WTC11 (cell line): ENCODE results near the gene GSDME. TPM values are rescaled to one million over a fixed set of nuclear protein-coding genes. Genes with fewer than 3 reads are reported as not detected.

Experiments used
- ATAC-seq: fragments of 200-7000 bp; cut with Tn5 transposase; 2 replicates; pipeline ENCODE4 v1.10.0; 2021; ENCODE audit warnings: mild to moderate bottlenecking, moderate library complexity
- CTCF ChIA-PET: fragments of 300-600 bp; sonication (Branson Sonifier 250); formaldehyde crosslinking; loops from one replicate; lab custom pipeline; 2021; ENCODE audit warnings: antibody characterized with exemption; lab: Charles Lee
- POLR2A ChIA-PET: fragments of 350-600 bp; sonication (Branson Sonifier 250); formaldehyde crosslinking; loops from one replicate; lab custom pipeline; 2021; ENCODE audit warnings: antibody characterized with exemption; lab: Charles Lee
- DNase-seq: peaks from one replicate; pipeline ENCODE4 v3.0.0; 2021; ENCODE audit warnings: low spot score
- H3K27ac Mint-ChIP-seq: 2 replicates; pipeline ENCODE4 v1.8.0; 2021; ENCODE audit warnings: mixed read lengths
- H3K27me3 Mint-ChIP-seq: 2 replicates; pipeline ENCODE4 v1.8.0; 2021; ENCODE audit warnings: low read depth, mild to moderate bottlenecking, moderate library complexity, mixed read lengths
- H3K36me3 Mint-ChIP-seq: 2 replicates; pipeline ENCODE4 v1.8.0; 2021; ENCODE audit warnings: mixed read lengths
- H3K4me1 Mint-ChIP-seq: 2 replicates; pipeline ENCODE4 v1.8.0; 2022; ENCODE audit warnings: mixed read lengths
- H3K4me3 Mint-ChIP-seq: 2 replicates; pipeline ENCODE4 v1.8.0; 2021; ENCODE audit warnings: mild to moderate bottlenecking, moderate library complexity, mixed read lengths
- H3K9me3 Mint-ChIP-seq: 2 replicates; pipeline ENCODE4 v1.8.0; 2021; ENCODE audit warnings: mixed read lengths
- ATF1 ChIP-seq: sonication (generic); formaldehyde crosslinking; IDR thresholded peaks from 2 replicates; pipeline ENCODE4 v1.8.1; 2023; ENCODE audit warnings: mild to moderate bottlenecking, moderate library complexity, missing genetic modification reagents
- ESRRA ChIP-seq: sonication (generic); formaldehyde crosslinking; IDR thresholded peaks from 2 replicates; pipeline ENCODE4 v1.8.1; 2022; ENCODE audit warnings: mild to moderate bottlenecking, missing genetic modification reagents, borderline replicate concordance
- GRHL2 ChIP-seq: fragments of 250-450 bp; sonication (Bioruptor Pico); IDR thresholded peaks from 2 replicates; pipeline ENCODE4 v1.8.0; 2022; ENCODE audit warnings: mild to moderate bottlenecking, moderate library complexity; ENCODE audit not compliant: insufficient replicate concordance, severe bottlenecking
- JAZF1 ChIP-seq: fragments of 250-450 bp; sonication (Bioruptor Pico); IDR thresholded peaks from 2 replicates; pipeline ENCODE4 v1.9.0; 2021; ENCODE audit warnings: moderate library complexity, mild to moderate bottlenecking, inconsistent platforms
- NFATC4 ChIP-seq: fragments of 250-450 bp; sonication (Bioruptor Pico); IDR thresholded peaks from 2 replicates; pipeline ENCODE4 v1.9.0; 2021; ENCODE audit warnings: mild to moderate bottlenecking
- TCF7 ChIP-seq: sonication (generic); formaldehyde crosslinking; IDR thresholded peaks from 2 replicates; pipeline ENCODE4 v1.8.0; 2022; ENCODE audit warnings: mild to moderate bottlenecking, low read depth, missing genetic modification reagents, moderate library complexity
- ZNF219 ChIP-seq: sonication (generic); formaldehyde crosslinking; IDR thresholded peaks from 2 replicates; pipeline ENCODE4 v1.8.0; 2023; ENCODE audit warnings: missing genetic modification reagents, mild to moderate bottlenecking, borderline replicate concordance
- total RNA-seq: library from RNA; stranded (reverse); gene quantifications from 3 replicates; pipeline ENCODE4 v1.2.3, GENCODE V29; 2021
- TF ChIP-seq, protein P1 (sequence below): fragments of 250-450 bp; sonication (Bioruptor Pico); IDR thresholded peaks from 2 replicates; pipeline ENCODE4 v2.1.2; 2022; ENCODE audit warnings: mild to moderate bottlenecking, moderate library complexity
- TF ChIP-seq, protein P2 (sequence below): fragments of 250-450 bp; sonication (Bioruptor Pico); IDR thresholded peaks from 2 replicates; pipeline ENCODE4 v1.9.0; 2021; ENCODE audit warnings: mild to moderate bottlenecking, borderline replicate concordance
- TF ChIP-seq, protein P3 (sequence below): sonication (generic); formaldehyde crosslinking; IDR thresholded peaks from 2 replicates; pipeline ENCODE4 v1.8.0; 2022; ENCODE audit warnings: mild to moderate bottlenecking, missing genetic modification reagents
- TF ChIP-seq, protein P4 (sequence below): sonication (generic); formaldehyde crosslinking; IDR thresholded peaks from 2 replicates; pipeline ENCODE4 v1.8.0; 2022; ENCODE audit warnings: mild to moderate bottlenecking, missing genetic modification reagents
- TF ChIP-seq, protein P5 (sequence below): sonication (generic); formaldehyde crosslinking; IDR thresholded peaks from 2 replicates; pipeline ENCODE4 v1.8.0; 2022; ENCODE audit warnings: missing genetic modification reagents
- TF ChIP-seq, protein P6 (sequence below): sonication (generic); formaldehyde crosslinking; IDR thresholded peaks from 2 replicates; pipeline ENCODE4 v1.8.0; 2022; ENCODE audit warnings: mild to moderate bottlenecking, missing genetic modification reagents
- TF ChIP-seq, protein P7 (sequence below): fragments of 250-450 bp; sonication (Bioruptor Pico); conservative IDR thresholded peaks from 2 replicates; pipeline ENCODE4 v1.9.0; 2021; ENCODE audit warnings: mild to moderate bottlenecking
- TF ChIP-seq, protein P8 (sequence below): sonication (generic); formaldehyde crosslinking; IDR thresholded peaks from 2 replicates; pipeline ENCODE4 v1.8.0; 2023; ENCODE audit warnings: missing genetic modification reagents
- TF ChIP-seq, protein P9 (sequence below): sonication (generic); formaldehyde crosslinking; IDR thresholded peaks from 2 replicates; pipeline ENCODE4 v1.8.1; 2023; ENCODE audit warnings: mild to moderate bottlenecking, missing genetic modification reagents, moderate library complexity

The GSDME gene
- total RNA-seq, 1 experiment from 2014 or later: 4.8 TPM

DNA sequence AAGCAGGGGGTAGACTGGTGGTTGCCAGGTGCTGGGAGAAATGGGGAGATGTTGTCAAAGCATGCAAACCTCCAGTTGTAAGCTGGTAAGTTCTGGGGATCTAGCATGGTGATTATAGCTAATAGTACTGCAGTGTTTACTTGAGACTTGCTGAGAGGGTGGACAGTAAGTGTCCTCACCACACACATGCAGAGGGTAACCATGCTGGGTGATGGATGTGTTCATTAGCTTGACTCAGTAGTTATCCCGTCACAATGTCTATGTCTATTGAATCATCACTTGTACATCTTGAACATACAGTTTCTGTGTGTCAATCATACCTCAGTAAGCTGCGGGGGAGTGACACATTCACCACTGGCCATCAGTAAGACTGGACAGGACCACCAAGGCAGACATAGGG lies 42.1 kb downstream of the GSDME start (continued):
- TF ChIP-seq, protein P1, sequence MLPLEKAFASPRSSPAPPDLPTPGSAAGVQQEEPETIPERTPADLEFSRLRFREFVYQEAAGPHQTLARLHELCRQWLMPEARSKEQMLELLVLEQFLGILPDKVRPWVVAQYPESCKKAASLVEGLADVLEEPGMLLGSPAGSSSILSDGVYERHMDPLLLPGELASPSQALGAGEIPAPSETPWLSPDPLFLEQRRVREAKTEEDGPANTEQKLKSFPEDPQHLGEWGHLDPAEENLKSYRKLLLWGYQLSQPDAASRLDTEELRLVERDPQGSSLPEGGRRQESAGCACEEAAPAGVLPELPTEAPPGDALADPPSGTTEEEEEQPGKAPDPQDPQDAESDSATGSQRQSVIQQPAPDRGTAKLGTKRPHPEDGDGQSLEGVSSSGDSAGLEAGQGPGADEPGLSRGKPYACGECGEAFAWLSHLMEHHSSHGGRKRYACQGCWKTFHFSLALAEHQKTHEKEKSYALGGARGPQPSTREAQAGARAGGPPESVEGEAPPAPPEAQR: no peak
- TF ChIP-seq ATF1 (CRISPR knock-in tag): no peak
- TF ChIP-seq, protein P2, sequence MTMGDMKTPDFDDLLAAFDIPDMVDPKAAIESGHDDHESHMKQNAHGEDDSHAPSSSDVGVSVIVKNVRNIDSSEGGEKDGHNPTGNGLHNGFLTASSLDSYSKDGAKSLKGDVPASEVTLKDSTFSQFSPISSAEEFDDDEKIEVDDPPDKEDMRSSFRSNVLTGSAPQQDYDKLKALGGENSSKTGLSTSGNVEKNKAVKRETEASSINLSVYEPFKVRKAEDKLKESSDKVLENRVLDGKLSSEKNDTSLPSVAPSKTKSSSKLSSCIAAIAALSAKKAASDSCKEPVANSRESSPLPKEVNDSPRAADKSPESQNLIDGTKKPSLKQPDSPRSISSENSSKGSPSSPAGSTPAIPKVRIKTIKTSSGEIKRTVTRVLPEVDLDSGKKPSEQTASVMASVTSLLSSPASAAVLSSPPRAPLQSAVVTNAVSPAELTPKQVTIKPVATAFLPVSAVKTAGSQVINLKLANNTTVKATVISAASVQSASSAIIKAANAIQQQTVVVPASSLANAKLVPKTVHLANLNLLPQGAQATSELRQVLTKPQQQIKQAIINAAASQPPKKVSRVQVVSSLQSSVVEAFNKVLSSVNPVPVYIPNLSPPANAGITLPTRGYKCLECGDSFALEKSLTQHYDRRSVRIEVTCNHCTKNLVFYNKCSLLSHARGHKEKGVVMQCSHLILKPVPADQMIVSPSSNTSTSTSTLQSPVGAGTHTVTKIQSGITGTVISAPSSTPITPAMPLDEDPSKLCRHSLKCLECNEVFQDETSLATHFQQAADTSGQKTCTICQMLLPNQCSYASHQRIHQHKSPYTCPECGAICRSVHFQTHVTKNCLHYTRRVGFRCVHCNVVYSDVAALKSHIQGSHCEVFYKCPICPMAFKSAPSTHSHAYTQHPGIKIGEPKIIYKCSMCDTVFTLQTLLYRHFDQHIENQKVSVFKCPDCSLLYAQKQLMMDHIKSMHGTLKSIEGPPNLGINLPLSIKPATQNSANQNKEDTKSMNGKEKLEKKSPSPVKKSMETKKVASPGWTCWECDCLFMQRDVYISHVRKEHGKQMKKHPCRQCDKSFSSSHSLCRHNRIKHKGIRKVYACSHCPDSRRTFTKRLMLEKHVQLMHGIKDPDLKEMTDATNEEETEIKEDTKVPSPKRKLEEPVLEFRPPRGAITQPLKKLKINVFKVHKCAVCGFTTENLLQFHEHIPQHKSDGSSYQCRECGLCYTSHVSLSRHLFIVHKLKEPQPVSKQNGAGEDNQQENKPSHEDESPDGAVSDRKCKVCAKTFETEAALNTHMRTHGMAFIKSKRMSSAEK (CRISPR knock-in tag): no peak
- TF ChIP-seq, protein P3, sequence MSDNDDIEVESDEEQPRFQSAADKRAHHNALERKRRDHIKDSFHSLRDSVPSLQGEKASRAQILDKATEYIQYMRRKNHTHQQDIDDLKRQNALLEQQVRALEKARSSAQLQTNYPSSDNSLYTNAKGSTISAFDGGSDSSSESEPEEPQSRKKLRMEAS (CRISPR knock-in tag): no peak
- TF ChIP-seq, protein P4, sequence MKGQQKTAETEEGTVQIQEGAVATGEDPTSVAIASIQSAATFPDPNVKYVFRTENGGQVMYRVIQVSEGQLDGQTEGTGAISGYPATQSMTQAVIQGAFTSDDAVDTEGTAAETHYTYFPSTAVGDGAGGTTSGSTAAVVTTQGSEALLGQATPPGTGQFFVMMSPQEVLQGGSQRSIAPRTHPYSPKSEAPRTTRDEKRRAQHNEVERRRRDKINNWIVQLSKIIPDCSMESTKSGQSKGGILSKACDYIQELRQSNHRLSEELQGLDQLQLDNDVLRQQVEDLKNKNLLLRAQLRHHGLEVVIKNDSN: no peak
- TF ChIP-seq, protein P5, sequence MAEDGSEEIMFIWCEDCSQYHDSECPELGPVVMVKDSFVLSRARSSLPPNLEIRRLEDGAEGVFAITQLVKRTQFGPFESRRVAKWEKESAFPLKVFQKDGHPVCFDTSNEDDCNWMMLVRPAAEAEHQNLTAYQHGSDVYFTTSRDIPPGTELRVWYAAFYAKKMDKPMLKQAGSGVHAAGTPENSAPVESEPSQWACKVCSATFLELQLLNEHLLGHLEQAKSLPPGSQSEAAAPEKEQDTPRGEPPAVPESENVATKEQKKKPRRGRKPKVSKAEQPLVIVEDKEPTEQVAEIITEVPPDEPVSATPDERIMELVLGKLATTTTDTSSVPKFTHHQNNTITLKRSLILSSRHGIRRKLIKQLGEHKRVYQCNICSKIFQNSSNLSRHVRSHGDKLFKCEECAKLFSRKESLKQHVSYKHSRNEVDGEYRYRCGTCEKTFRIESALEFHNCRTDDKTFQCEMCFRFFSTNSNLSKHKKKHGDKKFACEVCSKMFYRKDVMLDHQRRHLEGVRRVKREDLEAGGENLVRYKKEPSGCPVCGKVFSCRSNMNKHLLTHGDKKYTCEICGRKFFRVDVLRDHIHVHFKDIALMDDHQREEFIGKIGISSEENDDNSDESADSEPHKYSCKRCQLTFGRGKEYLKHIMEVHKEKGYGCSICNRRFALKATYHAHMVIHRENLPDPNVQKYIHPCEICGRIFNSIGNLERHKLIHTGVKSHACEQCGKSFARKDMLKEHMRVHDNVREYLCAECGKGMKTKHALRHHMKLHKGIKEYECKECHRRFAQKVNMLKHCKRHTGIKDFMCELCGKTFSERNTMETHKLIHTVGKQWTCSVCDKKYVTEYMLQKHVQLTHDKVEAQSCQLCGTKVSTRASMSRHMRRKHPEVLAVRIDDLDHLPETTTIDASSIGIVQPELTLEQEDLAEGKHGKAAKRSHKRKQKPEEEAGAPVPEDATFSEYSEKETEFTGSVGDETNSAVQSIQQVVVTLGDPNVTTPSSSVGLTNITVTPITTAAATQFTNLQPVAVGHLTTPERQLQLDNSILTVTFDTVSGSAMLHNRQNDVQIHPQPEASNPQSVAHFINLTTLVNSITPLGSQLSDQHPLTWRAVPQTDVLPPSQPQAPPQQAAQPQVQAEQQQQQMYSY (CRISPR knock-in tag): no peak
- no peak for TF ChIP-seq ESRRA
- no peak for TF ChIP-seq NFATC4 (CRISPR knock-in tag)
- TF ChIP-seq, protein P6, sequence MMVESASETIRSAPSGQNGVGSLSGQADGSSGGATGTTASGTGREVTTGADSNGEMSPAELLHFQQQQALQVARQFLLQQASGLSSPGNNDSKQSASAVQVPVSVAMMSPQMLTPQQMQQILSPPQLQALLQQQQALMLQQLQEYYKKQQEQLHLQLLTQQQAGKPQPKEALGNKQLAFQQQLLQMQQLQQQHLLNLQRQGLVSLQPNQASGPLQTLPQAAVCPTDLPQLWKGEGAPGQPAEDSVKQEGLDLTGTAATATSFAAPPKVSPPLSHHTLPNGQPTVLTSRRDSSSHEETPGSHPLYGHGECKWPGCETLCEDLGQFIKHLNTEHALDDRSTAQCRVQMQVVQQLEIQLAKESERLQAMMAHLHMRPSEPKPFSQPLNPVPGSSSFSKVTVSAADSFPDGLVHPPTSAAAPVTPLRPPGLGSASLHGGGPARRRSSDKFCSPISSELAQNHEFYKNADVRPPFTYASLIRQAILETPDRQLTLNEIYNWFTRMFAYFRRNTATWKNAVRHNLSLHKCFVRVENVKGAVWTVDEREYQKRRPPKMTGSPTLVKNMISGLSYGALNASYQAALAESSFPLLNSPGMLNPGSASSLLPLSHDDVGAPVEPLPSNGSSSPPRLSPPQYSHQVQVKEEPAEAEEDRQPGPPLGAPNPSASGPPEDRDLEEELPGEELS: no peak

DNA sequence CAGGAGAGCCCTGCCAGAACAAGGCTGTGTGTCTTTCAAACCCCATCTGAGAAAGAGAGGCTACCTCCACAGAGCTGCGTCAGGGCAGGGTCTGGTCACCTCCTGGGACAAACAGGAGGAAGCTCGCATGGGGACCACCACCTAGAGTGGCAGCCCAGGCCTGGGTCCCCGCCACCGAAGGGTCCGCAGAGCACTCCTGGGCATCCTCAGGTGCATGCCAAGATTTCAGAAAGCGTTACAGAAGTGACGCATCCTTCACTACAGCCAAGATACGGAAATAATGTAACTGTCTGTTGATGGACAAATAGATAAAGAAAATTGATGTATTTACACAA lies 42.6 kb downstream of the GSDME start:
- Mint-ChIP-seq H3K9me3 (no peaks in the 10 kb centered on the region), H3K27ac (no peak overlapping the region), H3K36me3 (no peaks in the 10 kb centered on the region), H3K27me3 (peaks cover 3% of the 10 kb centered on the region; the same call in 1 of the 2 replicates), H3K4me3 (no peak overlapping the region), H3K4me1 (peaks cover 6% of the 10 kb centered on the region; the same call in 1 of the 2 replicates)
- DNase-seq (no peak), ATAC-seq (no peak)
- ChIA-PET POLR2A (no interaction called here), CTCF (interaction anchor here (1.0 to 2.5 kb wide), 4 partner anchors 13 to 425 kb away, joined by 3 to 43 read pairs (median 5); no protein-coding TSS in a partner anchor)
- TF ChIP-seq, protein P7, sequence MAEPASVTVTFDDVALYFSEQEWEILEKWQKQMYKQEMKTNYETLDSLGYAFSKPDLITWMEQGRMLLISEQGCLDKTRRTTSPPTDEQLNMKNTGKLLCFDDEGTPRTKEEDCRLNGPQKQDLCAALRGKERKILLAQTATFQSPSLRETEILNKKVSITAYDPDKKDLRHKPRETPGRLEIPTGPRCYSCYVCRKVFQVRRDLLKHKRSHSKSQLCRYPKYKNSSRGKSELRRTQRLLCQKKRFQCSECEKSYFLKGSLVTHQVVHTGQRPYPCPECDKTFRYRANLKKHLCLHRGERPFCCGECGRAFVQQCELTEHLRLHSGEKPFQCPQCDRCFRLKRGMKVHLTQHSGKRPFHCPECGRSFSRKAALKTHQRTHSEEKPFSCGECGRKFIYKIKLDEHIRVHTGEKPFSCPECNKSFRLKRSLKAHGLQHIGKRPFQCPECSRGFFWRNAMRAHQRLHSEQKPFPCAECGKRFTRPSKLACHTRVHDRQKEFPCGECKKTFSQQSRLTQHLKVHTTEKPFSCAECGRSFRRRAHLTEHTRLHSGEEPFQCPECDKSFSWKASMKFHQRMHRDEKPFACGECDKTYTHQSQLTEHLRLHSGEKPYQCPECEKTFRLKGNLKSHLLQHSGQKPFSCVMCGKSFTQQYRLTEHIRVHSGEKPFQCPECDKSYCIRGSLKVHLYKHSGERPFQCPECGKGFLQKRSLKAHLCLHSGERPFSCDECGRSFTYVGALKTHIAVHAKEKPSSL: no peak
- TF ChIP-seq ZNF219 (CRISPR knock-in tag) (no peak), TCF7 (CRISPR knock-in tag) (no peak), JAZF1 (CRISPR knock-in tag) (no peak), GRHL2 (no peak)
- TF ChIP-seq, protein P6: no peak
- TF ChIP-seq, protein P8, sequence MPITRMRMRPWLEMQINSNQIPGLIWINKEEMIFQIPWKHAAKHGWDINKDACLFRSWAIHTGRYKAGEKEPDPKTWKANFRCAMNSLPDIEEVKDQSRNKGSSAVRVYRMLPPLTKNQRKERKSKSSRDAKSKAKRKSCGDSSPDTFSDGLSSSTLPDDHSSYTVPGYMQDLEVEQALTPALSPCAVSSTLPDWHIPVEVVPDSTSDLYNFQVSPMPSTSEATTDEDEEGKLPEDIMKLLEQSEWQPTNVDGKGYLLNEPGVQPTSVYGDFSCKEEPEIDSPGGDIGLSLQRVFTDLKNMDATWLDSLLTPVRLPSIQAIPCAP (CRISPR knock-in tag): no peak
- TF ChIP-seq, protein P9, sequence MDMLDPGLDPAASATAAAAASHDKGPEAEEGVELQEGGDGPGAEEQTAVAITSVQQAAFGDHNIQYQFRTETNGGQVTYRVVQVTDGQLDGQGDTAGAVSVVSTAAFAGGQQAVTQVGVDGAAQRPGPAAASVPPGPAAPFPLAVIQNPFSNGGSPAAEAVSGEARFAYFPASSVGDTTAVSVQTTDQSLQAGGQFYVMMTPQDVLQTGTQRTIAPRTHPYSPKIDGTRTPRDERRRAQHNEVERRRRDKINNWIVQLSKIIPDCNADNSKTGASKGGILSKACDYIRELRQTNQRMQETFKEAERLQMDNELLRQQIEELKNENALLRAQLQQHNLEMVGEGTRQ (CRISPR knock-in tag): no peak
- TF ChIP-seq, protein P3 (CRISPR knock-in tag): no peak
